ENCODE measurements around the gene TPPP3.
"Not testable (repeated sequence)": the region's sequence is repeated elsewhere in the genome, so short reads cannot be mapped to it uniquely, and the experiment has no call there.

TPPP3 gene

GRCh38 chr16:67415872-67416793 lies 22.8 kb upstream of the TPPP3 start, which contains the start of gene ZDHHC1:
Gene ZDHHC1, minus strand, starts transcription at chr16:67416477. Its CDS starts 8,702 bp downstream, at chr16:67407775.
- Histone ChIP-seq H3K4me1 (ENCODE audit: low read length) (0 out of 2 replicates have a peak, but pooled peaks cover 7% of the 10 kb centered on the region), H4K20me1 (ENCODE audit: insufficient read depth, low read length) (no peaks in the 10 kb centered on the region), H3K36me3 (replicated peaks; ENCODE audit: insufficient read depth, low read length) (no peaks in the 10 kb centered on the region), H2AFZ (ENCODE audit: low read length) (peak within 1 kb of the TSS; percentile 97), H3K27ac (ENCODE audit: low read length) (no peak within 1 kb of the TSS), H3K4me3 (ENCODE audit: low read length) (peak within 1 kb of the TSS; percentile 69), H3K27me3 (replicated peaks; ENCODE audit: insufficient read depth, low read length) (peaks cover 32% of the 10 kb centered on the region), H3K9me2 (replicated peaks; ENCODE audit: insufficient read depth, low read length) (no peaks in the 10 kb centered on the region), H3F3A (ENCODE audit: insufficient read depth, low read length) (no peaks in the 10 kb centered on the region; the same call in 1 of the 2 replicates), H3K79me2 (ENCODE audit: low read length) (no peaks in the 10 kb centered on the region), H3K9ac (ENCODE audit: low read length) (peak within 1 kb of the TSS; percentile 72; the same call in 1 of the 2 replicates), H3K9me3 (replicated peaks; ENCODE audit: insufficient read depth, low read length) (no peaks in the 10 kb centered on the region), H3K4me2 (ENCODE audit: low read depth, low read length) (peak within 1 kb of the TSS; percentile 93)
- peak; percentile 55 for DNase-seq
- TF ChIP-seq EZH2phosphoT487 (IDR thresholded peaks at IDR 0.05; ENCODE audit: low read length) (no peak), EZH2 (optimal IDR thresholded peaks at IDR 0.05; ENCODE audit: low read depth, low read length) (no peak)
- TF ChIP-seq, protein P1, sequence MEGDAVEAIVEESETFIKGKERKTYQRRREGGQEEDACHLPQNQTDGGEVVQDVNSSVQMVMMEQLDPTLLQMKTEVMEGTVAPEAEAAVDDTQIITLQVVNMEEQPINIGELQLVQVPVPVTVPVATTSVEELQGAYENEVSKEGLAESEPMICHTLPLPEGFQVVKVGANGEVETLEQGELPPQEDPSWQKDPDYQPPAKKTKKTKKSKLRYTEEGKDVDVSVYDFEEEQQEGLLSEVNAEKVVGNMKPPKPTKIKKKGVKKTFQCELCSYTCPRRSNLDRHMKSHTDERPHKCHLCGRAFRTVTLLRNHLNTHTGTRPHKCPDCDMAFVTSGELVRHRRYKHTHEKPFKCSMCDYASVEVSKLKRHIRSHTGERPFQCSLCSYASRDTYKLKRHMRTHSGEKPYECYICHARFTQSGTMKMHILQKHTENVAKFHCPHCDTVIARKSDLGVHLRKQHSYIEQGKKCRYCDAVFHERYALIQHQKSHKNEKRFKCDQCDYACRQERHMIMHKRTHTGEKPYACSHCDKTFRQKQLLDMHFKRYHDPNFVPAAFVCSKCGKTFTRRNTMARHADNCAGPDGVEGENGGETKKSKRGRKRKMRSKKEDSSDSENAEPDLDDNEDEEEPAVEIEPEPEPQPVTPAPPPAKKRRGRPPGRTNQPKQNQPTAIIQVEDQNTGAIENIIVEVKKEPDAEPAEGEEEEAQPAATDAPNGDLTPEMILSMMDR (IDR thresholded peaks at IDR 0.05; ENCODE audit: low read length): peak; percentile 57

- not testable (repeated sequence) for H3K9me3 ChIP-seq (replicated peaks; ENCODE audit: insufficient read depth, low read length); H4K20me1 ChIP-seq (ENCODE audit: insufficient read depth, low read length); H3K9ac ChIP-seq (ENCODE audit: low read length); H3K36me3 ChIP-seq (replicated peaks; ENCODE audit: insufficient read depth, low read length); H3K27ac ChIP-seq (ENCODE audit: low read length); H3K79me2 ChIP-seq (ENCODE audit: low read length); H3K4me1 ChIP-seq (ENCODE audit: low read length); DNase-seq; H3F3A ChIP-seq (ENCODE audit: insufficient read depth, low read length); H3K9me2 ChIP-seq (replicated peaks; ENCODE audit: insufficient read depth, low read length); H2AFZ ChIP-seq (ENCODE audit: low read length)
- peaks cover 34% of the 10 kb centered on the region for H3K27me3 ChIP-seq (replicated peaks; ENCODE audit: insufficient read depth, low read length)
- peak overlapping the region; percentile 69 for H3K4me3 ChIP-seq (ENCODE audit: low read length)
- peak overlapping the region; percentile 93 for H3K4me2 ChIP-seq (ENCODE audit: low read depth, low read length)
Observed at GRCh38 chr16:67415421-67415820, 22.1 kb upstream of the TPPP3 start.

GRCh38 chr16:67413978-67414911 lies 20.9 kb upstream of the TPPP3 start:
- Histone ChIP-seq H3K9ac (ENCODE audit: low read length) (no peak overlapping the region), H3K9me2 (replicated peaks; ENCODE audit: insufficient read depth, low read length) (no peaks in the 10 kb centered on the region), H3K9me3 (replicated peaks; ENCODE audit: insufficient read depth, low read length) (no peaks in the 10 kb centered on the region), H3K4me3 (ENCODE audit: low read length) (no peak overlapping the region), H2AFZ (ENCODE audit: low read length) (no peak overlapping the region), H3K27me3 (replicated peaks; ENCODE audit: insufficient read depth, low read length) (peaks cover 26% of the 10 kb centered on the region), H4K20me1 (ENCODE audit: insufficient read depth, low read length) (no peaks in the 10 kb centered on the region), H3K79me2 (ENCODE audit: low read length) (no peaks in the 10 kb centered on the region), H3K36me3 (replicated peaks; ENCODE audit: insufficient read depth, low read length) (no peaks in the 10 kb centered on the region), H3K4me2 (ENCODE audit: low read depth, low read length) (no peak overlapping the region), H3F3A (ENCODE audit: insufficient read depth, low read length) (no peaks in the 10 kb centered on the region; the same call in 1 of the 2 replicates), H3K27ac (ENCODE audit: low read length) (no peak overlapping the region), H3K4me1 (ENCODE audit: low read length) (0 out of 2 replicates have a peak, but pooled peaks cover 7% of the 10 kb centered on the region)
- TF ChIP-seq, protein P1 (IDR thresholded peaks at IDR 0.05; ENCODE audit: low read length): no peak
- TF ChIP-seq EZH2 (optimal IDR thresholded peaks at IDR 0.05; ENCODE audit: low read depth, low read length): no peak
- TF ChIP-seq EZH2phosphoT487 (IDR thresholded peaks at IDR 0.05; ENCODE audit: low read length): no peak
- DNase-seq: no peak

All from MM.1S (cell line).